ENCODE measurements around the gene ATG101. TPM values are rescaled to one million over a fixed set of nuclear protein-coding genes. Genes with fewer than 3 reads are reported as not detected.
A peak's percentile ranks its signal among the peaks of the same experiment; 100 is the strongest.

The ATG101 gene
- total and polyA plus RNA-seq, 2 of the 13 experiments (the other 11 are each of a cell fraction or from before 2014, with no cell fraction given), result 58.2 to 67.7 TPM

- TF ChIP-seq ZBTB44 (CRISPR knock-in tag; IDR thresholded peaks at IDR 0.05), result no peak; the same call in 1 of the 2 replicates
- TF ChIP-seq ZNF44 (CRISPR knock-in tag; IDR thresholded peaks at IDR 0.05), result no peak
- no peak for TF ChIP-seq STAT5B (CRISPR knock-in tag; IDR thresholded peaks at IDR 0.05)
- 0 out of 2 replicates have a peak, but pooled peaks have one; percentile 25 for TF ChIP-seq ZNF446 (CRISPR knock-in tag; IDR thresholded peaks at IDR 0.05)
- TF ChIP-seq ZNF292 (CRISPR knock-in tag; IDR thresholded peaks at IDR 0.05; ENCODE audit: borderline replicate concordance, low read depth), result no peak
- no peak; the same call in 1 of the 2 replicates for TF ChIP-seq JUN (CRISPR knock-in tag; IDR thresholded peaks at IDR 0.05)
- peak; percentile 18; the same call in 1 of the 2 replicates for TF ChIP-seq LRRFIP1 (CRISPR knock-in tag; conservative IDR thresholded peaks at IDR 0.05)
- TF ChIP-seq THAP7 (CRISPR knock-in tag; IDR thresholded peaks at IDR 0.05), result peak; percentile 54; the same call in 1 of the 2 replicates
- peak; percentile 76; the same call in 1 of the 2 replicates for TF ChIP-seq ARID2 (CRISPR knock-in tag; IDR thresholded peaks at IDR 0.05; ENCODE audit: borderline replicate concordance)
- no peak for TF ChIP-seq AGO1 (IDR thresholded peaks at IDR 0.05; ENCODE audit: low read depth, low read length, poor library complexity, severe bottlenecking)
- TF ChIP-seq FIP1L1 (IDR thresholded peaks at IDR 0.05; ENCODE audit: borderline replicate concordance, insufficient read depth, low read depth, low read length), result no peak
- no peak for TF ChIP-seq RBAK (CRISPR knock-in tag; IDR thresholded peaks at IDR 0.05)
- no peak for TF ChIP-seq DPF2 (CRISPR knock-in tag; IDR thresholded peaks at IDR 0.05; ENCODE audit: borderline replicate concordance, low read depth)
- TF ChIP-seq MLX (CRISPR knock-in tag; IDR thresholded peaks at IDR 0.05), result 0 out of 2 replicates have a peak, but pooled peaks have one; percentile 36
- peak; percentile 71 for TF ChIP-seq SP2 (CRISPR knock-in tag; IDR thresholded peaks at IDR 0.05)
- no peak for TF ChIP-seq ZNF740 (CRISPR knock-in tag; IDR thresholded peaks at IDR 0.05)
- no peak; the same call in 1 of the 2 replicates for TF ChIP-seq NR2F2 (IDR thresholded peaks at IDR 0.05; ENCODE audit: borderline replicate concordance, low read depth)
- TF ChIP-seq ZNF615 (CRISPR knock-in tag; IDR thresholded peaks at IDR 0.05; ENCODE audit: borderline replicate concordance), result no peak
- no peak; the same call in 1 of the 2 replicates for TF ChIP-seq ZNF124 (CRISPR knock-in tag; IDR thresholded peaks at IDR 0.05)
- TF ChIP-seq ZNF235 (CRISPR knock-in tag; IDR thresholded peaks at IDR 0.05; ENCODE audit: borderline replicate concordance), result peak; percentile 85; the same call in 1 of the 2 replicates
- peak; percentile 83; the same call in 1 of the 2 replicates for TF ChIP-seq FOXC1 (CRISPR knock-in tag; IDR thresholded peaks at IDR 0.05; ENCODE audit: borderline replicate concordance)
Measured at GRCh38 chr12:52069327-52070184, at the start of gene ATG101 (continued).

Measured in HepG2 (cell line).